ENCODE measurements around the gene NSMCE1.

The NSMCE1 gene

GRCh38 chr16:27215660-27216059, 52.9 kb downstream of the NSMCE1 start:
- H3K27ac ChIP-seq (ENCODE audit: low read length) = no peak overlapping the region
- no peak overlapping the region for H3K4me3 ChIP-seq (ENCODE audit: low read length)
- no peaks in the 10 kb centered on the region for H4K20me1 ChIP-seq (ENCODE audit: insufficient read depth, low read length)
- no peaks in the 10 kb centered on the region for H3K27me3 ChIP-seq (ENCODE audit: low read depth, low read length)
- H3K36me3 ChIP-seq (replicated peaks; ENCODE audit: low read depth, low read length) = peaks cover 3% of the 10 kb centered on the region
- no peak overlapping the region for H2AFZ ChIP-seq (ENCODE audit: low read depth, low read length)
- H3K9ac ChIP-seq (ENCODE audit: low read length) = no peak overlapping the region
- no peak overlapping the region for H3K4me2 ChIP-seq (ENCODE audit: low read length)
- no peaks in the 10 kb centered on the region for H3K9me3 ChIP-seq (ENCODE audit: insufficient read depth, low read length)
- H3K79me2 ChIP-seq (ENCODE audit: low read length) = no peaks in the 10 kb centered on the region
- TF ChIP-seq CTCF (IDR thresholded peaks at IDR 0.05; ENCODE audit: low read depth, low read length) (no peak), EZH2phosphoT487 (IDR thresholded peaks at IDR 0.05; ENCODE audit: low read depth) (no peak)
- H3K4me1 ChIP-seq (ENCODE audit: low read length) = no peaks in the 10 kb centered on the region

GRCh38 chr16:27214084-27214961, 54.2 kb downstream of the NSMCE1 start:
- Histone ChIP-seq H3K4me2 (ENCODE audit: low read length) (no peak overlapping the region), H3K36me3 (replicated peaks; ENCODE audit: low read depth, low read length) (peaks cover 3% of the 10 kb centered on the region)

GRCh38 chr16:27211026-27211425, 57.5 kb downstream of the NSMCE1 start:
- Histone ChIP-seq H3K4me2 (ENCODE audit: low read length) (no peak overlapping the region), H3K9ac (ENCODE audit: low read length) (no peak overlapping the region), H3K9me3 (ENCODE audit: insufficient read depth, low read length) (no peaks in the 10 kb centered on the region), H2AFZ (ENCODE audit: low read depth, low read length) (no peak overlapping the region), H3K4me3 (ENCODE audit: low read length) (no peak overlapping the region), H3K36me3 (replicated peaks; ENCODE audit: low read depth, low read length) (peaks cover 3% of the 10 kb centered on the region), H4K20me1 (ENCODE audit: insufficient read depth, low read length) (no peaks in the 10 kb centered on the region), H3K27ac (ENCODE audit: low read length) (no peak overlapping the region), H3K4me1 (ENCODE audit: low read length) (no peaks in the 10 kb centered on the region), H3K79me2 (ENCODE audit: low read length) (no peaks in the 10 kb centered on the region), H3K27me3 (ENCODE audit: low read depth, low read length) (no peaks in the 10 kb centered on the region)
- TF ChIP-seq CTCF (IDR thresholded peaks at IDR 0.05; ENCODE audit: low read depth, low read length) = no peak
- TF ChIP-seq EZH2phosphoT487 (IDR thresholded peaks at IDR 0.05; ENCODE audit: low read depth) = no peak

More at GRCh38 chr16:27214084-27214961, 54.2 kb downstream of the NSMCE1 start:
- Histone ChIP-seq H3K9me3 (ENCODE audit: insufficient read depth, low read length) (no peaks in the 10 kb centered on the region), H3K79me2 (ENCODE audit: low read length) (no peaks in the 10 kb centered on the region), H2AFZ (ENCODE audit: low read depth, low read length) (no peak overlapping the region), H3K27me3 (ENCODE audit: low read depth, low read length) (no peaks in the 10 kb centered on the region), H4K20me1 (ENCODE audit: insufficient read depth, low read length) (no peaks in the 10 kb centered on the region), H3K4me1 (ENCODE audit: low read length) (no peaks in the 10 kb centered on the region), H3K9ac (ENCODE audit: low read length) (no peak overlapping the region), H3K4me3 (ENCODE audit: low read length) (no peak overlapping the region), H3K27ac (ENCODE audit: low read length) (no peak overlapping the region)
- TF ChIP-seq EZH2phosphoT487 (IDR thresholded peaks at IDR 0.05; ENCODE audit: low read depth) (no peak), CTCF (IDR thresholded peaks at IDR 0.05; ENCODE audit: low read depth, low read length) (no peak)

- Histone ChIP-seq H2AFZ (ENCODE audit: low read depth, low read length) (no peak overlapping the region), H3K4me3 (ENCODE audit: low read length) (no peak overlapping the region), H3K36me3 (replicated peaks; ENCODE audit: low read depth, low read length) (peaks cover 3% of the 10 kb centered on the region), H3K4me2 (ENCODE audit: low read length) (no peak overlapping the region), H3K9me3 (ENCODE audit: insufficient read depth, low read length) (no peaks in the 10 kb centered on the region), H3K9ac (ENCODE audit: low read length) (no peak overlapping the region), H3K27me3 (ENCODE audit: low read depth, low read length) (no peaks in the 10 kb centered on the region), H4K20me1 (ENCODE audit: insufficient read depth, low read length) (no peaks in the 10 kb centered on the region), H3K79me2 (ENCODE audit: low read length) (peaks cover 3% of the 10 kb centered on the region; the same call in 1 of the 2 replicates), H3K27ac (ENCODE audit: low read length) (no peak overlapping the region), H3K4me1 (ENCODE audit: low read length) (peaks cover 3% of the 10 kb centered on the region; the same call in 1 of the 2 replicates)
- no peak for TF ChIP-seq CTCF (IDR thresholded peaks at IDR 0.05; ENCODE audit: low read depth, low read length)
- no peak for TF ChIP-seq EZH2phosphoT487 (IDR thresholded peaks at IDR 0.05; ENCODE audit: low read depth)
These were observed 58.4 kb downstream of the NSMCE1 start for GRCh38 chr16:27210174-27210573.
